Measurements from ENCODE around the gene BAG5. TPM values are rescaled to one million over a fixed set of nuclear protein-coding genes. Genes with fewer than 3 reads are reported as not detected.
A peak's percentile ranks its signal among the peaks of the same experiment; 100 is the strongest.
"Not testable (repeated sequence)": the region's sequence is repeated elsewhere in the genome, so short reads cannot be mapped to it uniquely, and the experiment has no call there.

The BAG5 gene
- total RNA-seq (2014; rRNA removed; shearing (Covaris generic)): 23.5 and 28.6 TPM in 2 replicates

- DNase-seq (ENCODE audit: low read depth): peak; percentile 93
Observed at GRCh38 chr14:103562429-103563225, at the start of gene BAG5, which contains the start of gene COA8. TSS of gene BAG5 (minus strand) at chr14:103562657. CDS start at chr14:103561164, 1,493 bp downstream. TSS of gene COA8 (plus strand) at chr14:103562960. CDS start at chr14:103563002, 42 bp downstream.

- no peak for DNase-seq (ENCODE audit: low read depth)
Observed at GRCh38 chr14:103611215-103611614, 48.8 kb upstream of the BAG5 start.

- DNase-seq (ENCODE audit: low read depth): not testable (repeated sequence)
Observed at GRCh38 chr14:103609081-103609480, 46.6 kb upstream of the BAG5 start.

GRCh38 chr14:103607822-103608221 lies 45.4 kb upstream of the BAG5 start:
- DNase-seq (ENCODE audit: low read depth): no peak

GRCh38 chr14:103606963-103607668 lies 44.7 kb upstream of the BAG5 start:
- peak; percentile 86 for DNase-seq (ENCODE audit: low read depth)

GRCh38 chr14:103604620-103605019 lies 42.2 kb upstream of the BAG5 start:
- no peak for DNase-seq (ENCODE audit: low read depth)

GRCh38 chr14:103600503-103600902 lies 38.0 kb upstream of the BAG5 start:
- DNase-seq (ENCODE audit: low read depth): no peak

GRCh38 chr14:103597623-103598377 lies 35.3 kb upstream of the BAG5 start:
- DNase-seq (ENCODE audit: low read depth): peak; percentile 95

GRCh38 chr14:103594265-103594664 lies 31.8 kb upstream of the BAG5 start:
- DNase-seq (ENCODE audit: low read depth): peak; percentile 95

- no peak for DNase-seq (ENCODE audit: low read depth)
Observed at GRCh38 chr14:103593577-103593976, 31.1 kb upstream of the BAG5 start.

GRCh38 chr14:103584326-103584915 lies 22.0 kb upstream of the BAG5 start:
- no peak for DNase-seq (ENCODE audit: low read depth)

- no peak for DNase-seq (ENCODE audit: low read depth)
Observed at GRCh38 chr14:103581954-103582703, 19.7 kb upstream of the BAG5 start.

- no peak for DNase-seq (ENCODE audit: low read depth)
Observed at GRCh38 chr14:103581206-103581605, 18.7 kb upstream of the BAG5 start.

- no peak for DNase-seq (ENCODE audit: low read depth)
Observed at GRCh38 chr14:103578401-103579075, 16.1 kb upstream of the BAG5 start.

- DNase-seq (ENCODE audit: low read depth): peak; percentile 95
Observed at GRCh38 chr14:103576371-103577024, 14.0 kb upstream of the BAG5 start.

GRCh38 chr14:103574707-103575285 lies 12.3 kb upstream of the BAG5 start:
- no peak for DNase-seq (ENCODE audit: low read depth)

- DNase-seq (ENCODE audit: low read depth): no peak
Observed at GRCh38 chr14:103574104-103574503, 11.6 kb upstream of the BAG5 start.

- no peak for DNase-seq (ENCODE audit: low read depth)
Observed at GRCh38 chr14:103569408-103569807, 7.0 kb upstream of the BAG5 start.

GRCh38 chr14:103568952-103569351 lies 6.5 kb upstream of the BAG5 start:
- DNase-seq (ENCODE audit: low read depth): no peak

Measured in Daoy (cell line).